Stimulated activated naive CD4-positive, alpha-beta T cell (primary cell): ENCODE measurements around the gene DNAAF2.
A peak's percentile ranks its signal among the peaks of the same experiment; 100 is the strongest.
"Not testable (repeated sequence)": the region's sequence is repeated elsewhere in the genome, so short reads cannot be mapped to it uniquely, and the experiment has no call there.

Experiments
- DNase-seq, 6 experiments: peaks; one replicate each; lab custom pipeline; 2025; lab: John Stamatoyannopoulos, UW

Gene DNAAF2

DNA sequence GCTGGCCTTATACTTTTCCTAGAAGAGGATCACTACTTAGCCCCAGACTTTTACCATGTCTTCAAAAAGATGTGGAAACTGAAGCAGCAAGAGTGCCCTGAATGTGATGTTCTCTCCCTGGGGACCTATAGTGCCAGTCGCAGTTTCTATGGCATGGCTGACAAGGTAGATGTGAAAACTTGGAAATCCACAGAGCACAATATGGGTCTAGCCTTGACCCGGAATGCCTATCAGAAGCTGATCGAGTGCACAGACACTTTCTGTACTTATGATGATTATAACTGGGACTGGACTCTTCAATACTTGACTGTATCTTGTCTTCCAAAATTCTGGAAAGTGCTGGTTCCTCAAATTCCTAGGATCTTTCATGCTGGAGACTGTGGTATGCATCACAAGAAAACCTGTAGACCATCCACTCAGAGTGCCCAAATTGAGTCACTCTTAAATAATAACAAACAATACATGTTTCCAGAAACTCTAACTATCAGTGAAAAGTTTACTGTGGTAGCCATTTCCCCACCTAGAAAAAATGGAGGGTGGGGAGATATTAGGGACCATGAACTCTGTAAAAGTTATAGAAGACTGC lies 12.9 kb downstream of the DNAAF2 start:
- DNase-seq, result no peak

DNA sequence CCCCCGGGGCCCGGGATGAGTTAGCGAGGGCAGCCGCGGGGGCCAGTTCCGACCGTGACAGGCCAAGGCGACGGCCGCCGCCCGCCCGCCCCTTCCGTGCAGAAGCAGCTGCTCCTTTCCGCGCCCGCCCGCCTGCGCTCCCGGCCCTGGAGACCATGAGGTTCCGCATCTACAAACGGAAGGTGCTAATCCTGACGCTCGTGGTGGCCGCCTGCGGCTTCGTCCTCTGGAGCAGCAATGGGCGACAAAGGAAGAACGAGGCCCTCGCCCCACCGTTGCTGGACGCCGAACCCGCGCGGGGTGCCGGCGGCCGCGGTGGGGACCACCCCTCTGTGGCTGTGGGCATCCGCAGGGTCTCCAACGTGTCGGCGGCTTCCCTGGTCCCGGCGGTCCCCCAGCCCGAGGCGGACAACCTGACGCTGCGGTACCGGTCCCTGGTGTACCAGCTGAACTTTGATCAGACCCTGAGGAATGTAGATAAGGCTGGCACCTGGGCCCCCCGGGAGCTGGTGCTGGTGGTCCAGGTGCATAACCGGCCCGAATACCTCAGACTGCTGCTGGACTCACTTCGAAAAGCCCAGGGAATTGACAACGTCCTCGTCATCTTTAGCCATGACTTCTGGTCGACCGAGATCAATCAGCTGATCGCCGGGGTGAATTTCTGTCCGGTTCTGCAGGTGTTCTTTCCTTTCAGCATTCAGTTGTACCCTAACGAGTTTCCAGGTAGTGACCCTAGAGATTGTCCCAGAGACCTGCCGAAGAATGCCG lies 13.7 kb downstream of the DNAAF2 start:
- DNase-seq, result peak in 5 of 6 experiments; percentile 18 to 62 (median 51)

GRCh38 chr14:49620182-49621113 lies 14.6 kb downstream of the DNAAF2 start, which contains the start of the genes MGAT2 and RPL36AL:
TSS of gene MGAT2 (plus strand) at chr14:49620799. CDS start at chr14:49621269, 470 bp downstream.
TSS of gene RPL36AL (minus strand) at chr14:49620626. CDS start at chr14:49619104, 1,522 bp downstream.
- peak; percentile 87 to 96 (median 92) for DNase-seq

DNA sequence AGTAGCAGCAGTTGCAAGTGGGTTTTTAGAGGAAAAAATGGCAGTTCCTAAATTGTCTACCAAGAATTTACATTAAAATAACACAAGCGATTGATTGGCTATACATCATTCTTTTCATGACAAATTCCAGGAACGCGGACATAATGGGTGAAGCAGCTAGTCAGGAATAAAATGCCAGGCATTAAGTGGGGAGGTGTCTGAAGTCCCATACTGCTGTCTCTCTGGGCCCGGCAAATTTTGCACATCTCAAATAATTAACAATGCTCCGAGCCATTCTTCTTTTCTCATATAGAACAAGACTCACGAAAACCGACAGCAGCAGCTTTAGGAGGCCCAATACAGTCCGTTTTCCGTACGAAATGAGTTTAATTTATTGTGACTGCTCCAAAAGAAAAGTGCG lies 15.3 kb downstream of the DNAAF2 start:
- no peak for DNase-seq

- DNase-seq, result not testable (repeated sequence)
These were observed 15.8 kb downstream of the DNAAF2 start for GRCh38 chr14:49619273-49619672.

DNA sequence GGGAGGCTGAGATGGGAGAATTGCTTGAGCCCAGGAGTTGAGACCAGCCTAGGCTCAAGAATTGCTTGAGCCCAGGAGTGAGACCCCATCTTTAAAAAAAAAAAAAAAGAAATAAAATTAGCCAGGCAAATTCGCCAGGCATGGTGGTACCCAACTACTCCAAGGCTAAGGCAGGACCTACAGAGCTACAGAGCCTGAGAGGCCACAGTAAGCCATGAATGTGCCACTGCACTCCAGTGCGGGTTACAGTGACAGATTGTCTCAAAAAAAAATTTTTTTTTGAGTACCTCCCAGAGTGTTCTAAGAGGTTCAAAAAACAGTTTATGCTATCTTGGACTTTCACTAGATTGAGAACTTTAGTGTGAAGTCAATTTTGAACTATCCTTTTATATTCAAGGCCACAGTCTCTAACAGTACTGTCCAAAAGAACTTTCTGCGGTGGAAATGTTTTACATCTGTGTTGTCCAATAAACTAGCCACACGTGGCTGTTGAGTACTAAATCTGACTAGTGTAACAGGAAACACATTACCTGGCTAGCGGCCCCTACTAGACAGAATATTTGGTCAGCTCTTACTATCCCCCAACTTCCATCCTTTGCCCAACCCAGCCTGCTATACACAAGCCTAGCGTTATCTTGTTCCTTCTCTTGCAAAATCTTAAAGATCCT lies 17.1 kb downstream of the DNAAF2 start:
- DNase-seq, result no peak

- no peak for DNase-seq
These were observed 19.3 kb downstream of the DNAAF2 start for GRCh38 chr14:49615776-49616175.

DNA sequence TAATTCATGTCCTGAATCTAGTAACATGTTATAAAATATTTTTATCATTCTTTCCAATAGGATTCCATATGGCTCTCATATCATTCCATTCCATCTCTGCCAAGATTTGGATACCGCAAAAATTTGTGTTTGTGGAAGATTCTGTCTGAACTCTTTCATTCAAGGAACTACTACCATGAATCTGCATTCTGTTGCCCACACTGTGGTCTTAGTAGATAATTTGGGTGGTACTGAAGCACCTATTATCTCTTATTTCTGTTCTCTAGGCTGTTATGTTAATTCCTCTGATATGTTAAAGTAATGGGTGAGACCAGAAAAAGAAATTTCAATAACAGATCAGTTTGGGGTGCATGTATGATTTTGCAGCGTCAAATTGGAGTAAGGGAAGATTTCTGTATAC lies 20.8 kb downstream of the DNAAF2 start:
- no peak for DNase-seq

GRCh38 chr14:49612671-49613070 lies 22.4 kb downstream of the DNAAF2 start:
- no peak for DNase-seq

DNA sequence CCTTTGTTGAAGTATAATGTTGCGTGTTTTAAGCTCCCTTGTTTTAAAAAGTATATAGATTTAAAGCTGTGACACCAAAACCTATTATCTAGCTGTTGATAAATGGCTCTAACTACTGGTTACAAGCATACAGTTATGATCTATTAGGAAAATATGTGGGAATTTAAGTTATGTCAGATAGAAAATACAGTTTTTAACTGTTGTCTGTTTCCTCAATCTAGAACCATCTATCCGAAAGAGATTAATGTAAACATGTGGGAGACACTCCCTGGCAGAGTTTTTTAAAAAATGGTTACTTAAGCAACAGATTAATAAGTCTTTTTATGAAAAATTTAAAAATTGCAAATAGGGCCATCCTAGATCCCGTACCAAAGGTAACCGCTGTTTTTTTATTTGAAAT lies 22.8 kb downstream of the DNAAF2 start:
- DNase-seq, result no peak

GRCh38 chr14:49607583-49607982 lies 27.5 kb downstream of the DNAAF2 start:
- no peak for DNase-seq

- peak; percentile 67 to 93 (median 80) for DNase-seq
These were observed 36.4 kb downstream of the DNAAF2 start, which contains the start of gene LRR1 for GRCh38 chr14:49598485-49599300. TSS of gene LRR1 (plus strand) at chr14:49598940. CDS start at chr14:49599021, 81 bp downstream.

DNA sequence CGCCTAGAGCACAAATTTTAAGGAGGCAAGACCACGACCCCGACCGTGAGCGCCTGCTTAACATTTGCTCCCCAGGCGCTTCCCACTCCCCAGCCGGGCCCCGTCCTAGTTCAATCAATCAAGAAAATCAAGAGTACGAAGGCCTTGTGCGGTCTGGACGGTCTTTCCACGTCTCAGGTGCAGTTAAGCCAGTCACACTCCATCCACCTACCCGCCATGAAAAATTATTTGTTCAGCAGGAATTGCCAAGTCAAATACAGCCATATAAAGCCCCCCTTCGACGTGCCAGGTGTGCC lies 36.9 kb downstream of the DNAAF2 start:
- DNase-seq, result peak in 1 of 6 experiments; percentile 34

- DNase-seq, result no peak
These were observed 40.5 kb downstream of the DNAAF2 start for GRCh38 chr14:49594347-49595091.

DNA sequence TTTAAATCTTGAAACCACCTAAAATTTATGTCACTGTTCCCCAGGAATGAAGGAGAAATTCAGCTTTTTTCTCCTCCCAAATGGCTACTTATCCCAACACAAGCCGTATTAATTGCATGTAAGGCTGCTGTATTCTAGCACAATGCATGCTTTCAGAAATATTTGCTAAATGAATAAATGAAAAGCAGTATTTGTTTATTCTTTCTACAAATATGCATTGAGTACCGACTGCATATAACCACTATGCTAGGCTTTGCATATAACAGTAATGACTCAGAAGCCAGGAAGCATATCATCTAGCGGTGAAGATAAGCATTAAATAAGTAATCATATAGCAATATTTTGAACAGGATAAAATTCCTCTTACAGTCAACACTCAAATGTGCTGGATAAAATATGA lies 42.0 kb downstream of the DNAAF2 start:
- no peak for DNase-seq

DNA sequence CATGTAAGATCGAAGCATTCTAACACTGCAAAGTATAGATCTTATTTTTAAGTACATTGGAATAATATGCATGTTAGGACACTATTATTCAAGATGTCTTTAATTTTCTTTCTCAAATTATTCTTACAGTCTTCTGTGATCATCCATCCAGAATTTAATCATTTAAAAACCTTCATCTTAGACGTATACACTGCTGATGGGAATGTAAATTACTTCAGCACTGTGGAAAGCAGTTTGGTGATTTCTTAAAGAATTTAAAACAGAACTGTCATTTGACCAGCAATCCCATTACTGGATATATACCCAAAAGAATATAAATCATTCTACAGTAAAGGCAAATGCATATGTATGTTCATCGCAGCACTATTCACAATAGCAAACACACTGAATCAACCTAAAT lies 45.7 kb downstream of the DNAAF2 start:
- DNase-seq, result no peak

DNA sequence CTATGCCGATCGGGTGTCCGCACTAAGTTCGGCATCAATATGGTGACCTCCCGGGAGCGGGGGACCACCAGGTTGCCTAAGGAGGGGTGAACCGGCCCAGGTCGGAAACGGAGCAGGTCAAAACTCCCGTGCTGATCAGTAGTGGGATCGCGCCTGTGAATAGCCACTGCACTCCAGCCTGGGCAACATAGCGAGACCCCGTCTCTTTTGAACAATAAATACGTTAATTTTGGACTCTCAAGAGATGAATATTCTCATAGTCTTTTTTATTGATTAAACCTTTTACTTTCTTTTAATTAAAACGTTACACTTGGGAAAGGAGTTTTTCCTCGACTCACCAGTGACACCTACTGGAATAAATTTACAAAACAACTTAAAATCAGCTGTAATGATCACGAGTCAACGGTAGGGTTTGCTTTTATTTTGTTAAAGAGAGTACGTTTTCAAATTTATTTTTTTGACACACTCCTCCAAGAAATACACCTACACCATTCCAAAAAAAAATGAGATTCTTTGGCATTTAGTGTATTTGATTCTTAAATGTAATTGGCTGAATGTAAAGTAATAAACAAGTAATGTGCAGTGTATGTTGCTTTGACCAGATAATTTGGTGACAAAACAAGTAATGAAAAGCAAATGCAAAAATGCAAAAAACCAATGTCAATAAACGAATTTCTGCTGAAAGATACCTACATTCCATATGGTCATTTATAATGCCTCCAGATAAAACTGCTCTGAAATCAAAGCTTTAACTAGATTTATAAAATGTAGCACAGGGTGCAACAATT lies 48.2 kb downstream of the DNAAF2 start:
- peak in 3 of 6 experiments; percentile 50 to 92 (median 88) for DNase-seq

- peak; percentile 97 to 99 (median 98) for DNase-seq
These were observed 49.0 kb downstream of the DNAAF2 start, which contains the start of gene RPS29 for GRCh38 chr14:49585803-49586672. TSS of gene RPS29 (minus strand) at chr14:49586380. CDS start at chr14:49586346, 34 bp downstream.
